MCF 10A (cell line): Measurements from ENCODE around the gene TSFM. TPM values are rescaled to one million over a fixed set of nuclear protein-coding genes. Genes with fewer than 3 reads are reported as not detected.

Experiments used
- BruUV-seq: library from RNA; stranded (reverse); fragments of 400-500 nt; replicated peaks from 2 replicates; lab custom pipeline; 2021; lab: Mats Ljungman, UMichigan
- CTCF ChIA-PET: fragments of 300-600 bp; sonication (Branson Sonifier 250); formaldehyde crosslinking; extraction: SDS; loops from one replicate; lab custom pipeline; 2021; ENCODE audit warnings: antibody characterized with exemption, inconsistent platforms; lab: Yijun Ruan, JAX
- POLR2A ChIA-PET: fragments of 300-600, 350-650 bp; sonication (Branson Sonifier 250); formaldehyde crosslinking; extraction: SDS; loops from one replicate; lab custom pipeline; 2020; ENCODE audit warnings: antibody characterized with exemption, inconsistent platforms; lab: Yijun Ruan, JAX
- DNase-seq: peaks from one replicate; pipeline ENCODE4 v3.0.0-alpha.2; 2018; ENCODE audit not compliant: unreplicated experiment
- H3K27ac Mint-ChIP-seq: one replicate; pipeline ENCODE4 v1.8.0; 2022; ENCODE audit warnings: mild to moderate bottlenecking, low read depth, mixed read lengths; ENCODE audit not compliant: unreplicated experiment
- H3K27me3 Mint-ChIP-seq: one replicate; pipeline ENCODE4 v1.8.0; 2022; ENCODE audit warnings: mixed read lengths; ENCODE audit not compliant: insufficient read depth, unreplicated experiment
- H3K36me3 Mint-ChIP-seq: one replicate; pipeline ENCODE4 v1.8.0; 2022; ENCODE audit warnings: mild to moderate bottlenecking, moderate library complexity, mixed read lengths; ENCODE audit not compliant: insufficient read depth, unreplicated experiment
- H3K4me1 Mint-ChIP-seq: one replicate; pipeline ENCODE4 v1.8.0; 2022; ENCODE audit warnings: mixed read lengths; ENCODE audit not compliant: insufficient read depth, unreplicated experiment
- H3K4me3 Mint-ChIP-seq: one replicate; pipeline ENCODE4 v1.8.0; 2022; ENCODE audit warnings: mild to moderate bottlenecking, moderate library complexity, mixed read lengths; ENCODE audit not compliant: unreplicated experiment
- H3K9me3 Mint-ChIP-seq: one replicate; pipeline ENCODE4 v1.8.0; 2022; ENCODE audit warnings: mixed read lengths; ENCODE audit not compliant: unreplicated experiment
- CTCF ChIP-seq: fragments of 200-600 bp; IDR thresholded peaks from one replicate; pipeline ENCODE4 v1.8.0; 2022; ENCODE audit warnings: antibody characterized with exemption, mild to moderate bottlenecking; ENCODE audit not compliant: unreplicated experiment
- intact Hi-C: fragments of 100-400 bp; cut with micrococcal nuclease; formaldehyde crosslinking; loops from 2 replicates; pipeline ENCODE4 v1.14.1; 2022
- total RNA-seq: library from RNA; stranded (reverse); gene quantifications from 2 replicates; pipeline ENCODE4 v1.2.3, GENCODE V29; 2022

The TSFM gene
- total RNA-seq, 1 experiment from 2014 or later, result 32.6 TPM

- Mint-ChIP-seq H3K4me1 (no peaks in the 10 kb centered on the region), H3K4me3 (no peak overlapping the region), H3K27ac (no peak overlapping the region), H3K36me3 (peaks cover 95% of the 10 kb centered on the region), H3K9me3 (no peaks in the 10 kb centered on the region), H3K27me3 (no peaks in the 10 kb centered on the region)
- BruUV-seq, result no TSS peak
- ChIA-PET POLR2A (interaction anchor here (0.6 to 1.1 kb wide), 2 partner anchors 11 to 58 kb away, joined by 3 read pairs; no protein-coding TSS in a partner anchor), CTCF (interaction anchor here (0.6 to 1.8 kb wide), 8 partner anchors 8 to 98 kb away, joined by 3 to 7 read pairs (median 4); no protein-coding TSS in a partner anchor)
- no peak for DNase-seq
- TF ChIP-seq CTCF, result no peak
- intact Hi-C loops, result no loop called here
These were observed 41.5 kb downstream of the TSFM start for GRCh38 chr12:57823908-57824640.

GRCh38 chr12:57825451-57825850, 42.9 kb downstream of the TSFM start:
- ChIA-PET CTCF (interaction anchor here (0.7 to 1.8 kb wide), 5 partner anchors 10 to 373 kb away, joined by 3 to 6 read pairs (median 4); partner anchors contain the start of gene TSFM), POLR2A (interaction anchor here (0.7 to 1.1 kb wide), 4 partner anchors 10 to 73 kb away, joined by 3 to 4 read pairs (median 4); partner anchors contain the start of gene CTDSP2)
- BruUV-seq, result no TSS peak
- no peak for TF ChIP-seq CTCF
- Mint-ChIP-seq H3K27ac (no peak overlapping the region), H3K36me3 (peaks cover 94% of the 10 kb centered on the region), H3K27me3 (no peaks in the 10 kb centered on the region), H3K4me1 (no peaks in the 10 kb centered on the region), H3K4me3 (no peak overlapping the region), H3K9me3 (no peaks in the 10 kb centered on the region)
- no peak for DNase-seq
- intact Hi-C loops, result no loop called here

- DNase-seq, result no peak
- TF ChIP-seq CTCF, result no peak
- H3K36me3 Mint-ChIP-seq, result peaks cover 88% of the 10 kb centered on the region
- BruUV-seq, result no TSS peak
- peak overlapping the region; percentile 27 for H3K27ac Mint-ChIP-seq
- ChIA-PET CTCF (interaction anchor here (1.2 to 4.4 kb wide), 5 partner anchors 43 to 79 kb away, joined by 3 to 39 read pairs (median 4); partner anchors contain the start of gene TSFM), POLR2A (interaction anchor here (1.1 kb wide), 1 partner anchor 9 kb away, joined by 3 read pairs; no protein-coding TSS in a partner anchor)
- H3K9me3 Mint-ChIP-seq, result no peaks in the 10 kb centered on the region
- intact Hi-C loops, result no loop called here
- no peak overlapping the region for H3K4me3 Mint-ChIP-seq
- H3K27me3 Mint-ChIP-seq, result no peaks in the 10 kb centered on the region
- H3K4me1 Mint-ChIP-seq, result peaks cover 2% of the 10 kb centered on the region
These were observed 43.8 kb downstream of the TSFM start for GRCh38 chr12:57826400-57826799.

- H3K4me3 Mint-ChIP-seq, result no peak overlapping the region
- DNase-seq, result no peak
- H3K9me3 Mint-ChIP-seq, result no peaks in the 10 kb centered on the region
- ChIA-PET CTCF (interaction anchor here (1.6 to 4.4 kb wide), 2 partner anchors 75 to 78 kb away, joined by 3 to 39 read pairs; no protein-coding TSS in a partner anchor), POLR2A (interaction anchor here (0.6 to 1.4 kb wide), 2 partner anchors 20 to 61 kb away, joined by 4 to 5 read pairs; no protein-coding TSS in a partner anchor)
- peaks cover 87% of the 10 kb centered on the region for H3K36me3 Mint-ChIP-seq
- peak overlapping the region; percentile 27 for H3K27ac Mint-ChIP-seq
- intact Hi-C loops, result no loop called here
- no peaks in the 10 kb centered on the region for H3K27me3 Mint-ChIP-seq
- H3K4me1 Mint-ChIP-seq, result peaks cover 7% of the 10 kb centered on the region
- no TSS peak for BruUV-seq
- TF ChIP-seq CTCF, result no peak
These were observed 44.4 kb downstream of the TSFM start for GRCh38 chr12:57826966-57827365.
